ENCODE measurements around the gene SLC34A1. TPM values are rescaled to one million over a fixed set of nuclear protein-coding genes. Genes with fewer than 3 reads are reported as not detected.
A peak's percentile ranks its signal among the peaks of the same experiment; 100 is the strongest.

SLC34A1 gene
- total and polyA plus RNA-seq, 2 donors from 2014 or later: 0.91 to 211 TPM

- Histone ChIP-seq H3K4me1 (ENCODE audit: control insufficient read depth in 2 of 3, insufficient read depth in 2 of 3, low read depth in 1 of 3, low read length in 3 of 3) (peaks cover 0 to 11% (median 6%) of the 10 kb centered on the region in 3 donors), H3K27me3 (ENCODE audit: control insufficient read depth, insufficient read depth, low read length) (no peaks in the 10 kb centered on the region), H3K36me3 (ENCODE audit: control insufficient read depth in 2 of 3, insufficient read depth in 3 of 3, low read length in 3 of 3) (no peaks in the 10 kb centered on the region), H3K9me3 (ENCODE audit: control insufficient read depth in 2 of 3, insufficient read depth in 1 of 3, low read length in 3 of 3) (no peaks in the 10 kb centered on the region), H3K9ac (ENCODE audit: low read length in 3 of 3) (no peak overlapping the region), H3K4me3 (ENCODE audit: low read length in 3 of 3) (peak overlapping the region in 1 of 3 donors; percentile 25), H3K27ac (ENCODE audit: low read depth in 2 of 2, low read length in 2 of 2) (no peak overlapping the region)
- FAIRE-seq (no peak), DNase-seq (peak; percentile 83 to 92 (median 89))
- TF ChIP-seq, protein P1, sequence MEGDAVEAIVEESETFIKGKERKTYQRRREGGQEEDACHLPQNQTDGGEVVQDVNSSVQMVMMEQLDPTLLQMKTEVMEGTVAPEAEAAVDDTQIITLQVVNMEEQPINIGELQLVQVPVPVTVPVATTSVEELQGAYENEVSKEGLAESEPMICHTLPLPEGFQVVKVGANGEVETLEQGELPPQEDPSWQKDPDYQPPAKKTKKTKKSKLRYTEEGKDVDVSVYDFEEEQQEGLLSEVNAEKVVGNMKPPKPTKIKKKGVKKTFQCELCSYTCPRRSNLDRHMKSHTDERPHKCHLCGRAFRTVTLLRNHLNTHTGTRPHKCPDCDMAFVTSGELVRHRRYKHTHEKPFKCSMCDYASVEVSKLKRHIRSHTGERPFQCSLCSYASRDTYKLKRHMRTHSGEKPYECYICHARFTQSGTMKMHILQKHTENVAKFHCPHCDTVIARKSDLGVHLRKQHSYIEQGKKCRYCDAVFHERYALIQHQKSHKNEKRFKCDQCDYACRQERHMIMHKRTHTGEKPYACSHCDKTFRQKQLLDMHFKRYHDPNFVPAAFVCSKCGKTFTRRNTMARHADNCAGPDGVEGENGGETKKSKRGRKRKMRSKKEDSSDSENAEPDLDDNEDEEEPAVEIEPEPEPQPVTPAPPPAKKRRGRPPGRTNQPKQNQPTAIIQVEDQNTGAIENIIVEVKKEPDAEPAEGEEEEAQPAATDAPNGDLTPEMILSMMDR (IDR thresholded peaks at IDR 0.05; ENCODE audit: borderline replicate concordance, extremely low read depth, insufficient read depth): no peak
- intact Hi-C loops (cut with DNase I): no loop called here
These were observed 62.9 kb downstream of the SLC34A1 start for GRCh38 chr5:177447066-177447610.

DNA sequence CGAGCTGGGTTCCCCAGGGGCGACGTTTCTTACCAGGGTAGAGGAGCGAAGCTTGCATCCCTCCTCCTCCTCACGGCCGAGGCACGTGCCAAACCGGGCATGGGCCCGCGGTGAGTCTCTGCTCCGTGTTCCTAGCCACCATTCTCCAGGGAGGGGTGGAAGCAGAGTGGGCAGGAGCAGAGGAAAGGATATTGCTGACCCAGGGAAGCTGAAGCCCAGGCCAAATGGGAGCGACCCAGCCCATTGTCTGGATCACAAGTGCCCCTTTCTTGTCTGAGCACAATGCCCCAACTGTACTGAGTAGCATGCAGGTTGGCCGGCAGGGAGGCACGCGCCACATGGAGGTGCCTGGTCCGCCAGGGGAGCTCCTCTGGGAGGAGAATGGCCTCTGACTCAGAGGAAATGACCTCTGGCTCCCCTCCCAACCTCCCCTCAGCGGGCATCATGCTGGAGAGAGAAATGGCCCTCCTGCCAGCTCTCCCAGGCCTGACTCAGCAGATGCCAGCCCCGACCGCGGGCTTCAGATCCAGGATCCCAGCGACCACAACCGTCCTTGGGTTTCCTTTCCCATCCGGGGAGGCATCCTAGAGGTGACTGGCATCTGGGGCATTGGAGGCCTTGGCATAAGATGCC, 63.5 kb downstream of the SLC34A1 start:
- FAIRE-seq (no peak), DNase-seq (peak in 4 of 5 donors; percentile 42 to 92 (median 53))
- no peak overlapping the region for H3K9ac ChIP-seq (ENCODE audit: low read length in 3 of 3)
- intact Hi-C loops (cut with DNase I): no loop called here
- no peak overlapping the region for H3K27ac ChIP-seq (ENCODE audit: low read depth in 2 of 2, low read length in 2 of 2)
- no peaks in the 10 kb centered on the region for H3K36me3 ChIP-seq (ENCODE audit: control insufficient read depth in 2 of 3, insufficient read depth in 3 of 3, low read length in 3 of 3)
- H3K27me3 ChIP-seq (ENCODE audit: control insufficient read depth, insufficient read depth, low read length): no peaks in the 10 kb centered on the region
- TF ChIP-seq, protein P1 (IDR thresholded peaks at IDR 0.05; ENCODE audit: borderline replicate concordance, extremely low read depth, insufficient read depth): no peak
- H3K4me3 ChIP-seq (ENCODE audit: low read length in 3 of 3): no peak overlapping the region
- H3K9me3 ChIP-seq (ENCODE audit: control insufficient read depth in 2 of 3, insufficient read depth in 1 of 3, low read length in 3 of 3): no peaks in the 10 kb centered on the region
- H3K4me1 ChIP-seq (ENCODE audit: control insufficient read depth in 2 of 3, insufficient read depth in 2 of 3, low read depth in 1 of 3, low read length in 3 of 3): peaks cover 0 to 11% (median 6%) of the 10 kb centered on the region in 3 donors

Other genes with a start within 250 kb of the SLC34A1 start
- 25.0 TPM for gene RAB24, start 80.7 kb upstream of the SLC34A1 start, total RNA-seq
- 77.6 TPM for gene RAB24, start 80.7 kb upstream of the SLC34A1 start, polyA plus RNA-seq (ENCODE audit: insufficient read depth, low read depth, low replicate concordance)
- 90.8 TPM for gene PRELID1, start 80.6 kb upstream of the SLC34A1 start, total RNA-seq
- 351 TPM for gene PRELID1, start 80.6 kb upstream of the SLC34A1 start, polyA plus RNA-seq (ENCODE audit: insufficient read depth, low read depth, low replicate concordance)
- gene MXD3, start 72.5 kb upstream of the SLC34A1 start, total RNA-seq: 6.6 TPM
- 4.9 TPM for gene MXD3, start 72.5 kb upstream of the SLC34A1 start, polyA plus RNA-seq (ENCODE audit: insufficient read depth, low read depth, low replicate concordance)
- gene LMAN2, start 32.8 kb upstream of the SLC34A1 start, total RNA-seq: 137 TPM
- gene LMAN2, start 32.8 kb upstream of the SLC34A1 start, polyA plus RNA-seq (ENCODE audit: insufficient read depth, low read depth, low replicate concordance): 190 TPM
- 28.4 TPM for gene RGS14, start 26.5 kb upstream of the SLC34A1 start, total RNA-seq
- 56.3 TPM for gene RGS14, start 26.5 kb upstream of the SLC34A1 start, polyA plus RNA-seq (ENCODE audit: insufficient read depth, low read depth, low replicate concordance)
- gene PFN3, start 16.2 kb downstream of the SLC34A1 start, total RNA-seq: not detected
- not detected for gene PFN3, start 16.2 kb downstream of the SLC34A1 start, polyA plus RNA-seq (ENCODE audit: insufficient read depth, low read depth, low replicate concordance)
- 4.2 TPM for gene F12, start 25.1 kb downstream of the SLC34A1 start, total RNA-seq
- gene F12, start 25.1 kb downstream of the SLC34A1 start, polyA plus RNA-seq (ENCODE audit: insufficient read depth, low read depth, low replicate concordance): 3.1 TPM
- gene GRK6, start 42.2 kb downstream of the SLC34A1 start, total RNA-seq: 37.8 TPM
- gene GRK6, start 42.2 kb downstream of the SLC34A1 start, polyA plus RNA-seq (ENCODE audit: insufficient read depth, low read depth, low replicate concordance): 9.6 TPM
- 5.5 TPM for gene PRR7, start 62.4 kb downstream of the SLC34A1 start, total RNA-seq
- gene PRR7, start 62.4 kb downstream of the SLC34A1 start, polyA plus RNA-seq (ENCODE audit: insufficient read depth, low read depth, low replicate concordance): 1.6 TPM
- gene DBN1, start 89.2 kb downstream of the SLC34A1 start, total RNA-seq: 64.2 TPM
- 56.5 TPM for gene DBN1, start 89.2 kb downstream of the SLC34A1 start, polyA plus RNA-seq (ENCODE audit: insufficient read depth, low read depth, low replicate concordance)
- 89.7 TPM for gene PDLIM7, start 113.2 kb downstream of the SLC34A1 start, total RNA-seq
- gene PDLIM7, start 113.2 kb downstream of the SLC34A1 start, polyA plus RNA-seq (ENCODE audit: insufficient read depth, low read depth, low replicate concordance): 46.4 TPM
- 18.6 TPM for gene DOK3, start 125.4 kb downstream of the SLC34A1 start, total RNA-seq
- gene DOK3, start 125.4 kb downstream of the SLC34A1 start, polyA plus RNA-seq (ENCODE audit: insufficient read depth, low read depth, low replicate concordance): 1.9 TPM
- gene DDX41, start 132.5 kb downstream of the SLC34A1 start, total RNA-seq: 86.7 TPM
- gene DDX41, start 132.5 kb downstream of the SLC34A1 start, polyA plus RNA-seq (ENCODE audit: insufficient read depth, low read depth, low replicate concordance): 97.3 TPM
- gene FAM193B, start 170.1 kb downstream of the SLC34A1 start, total RNA-seq: 77.8 TPM
- 61.0 TPM for gene FAM193B, start 170.1 kb downstream of the SLC34A1 start, polyA plus RNA-seq (ENCODE audit: insufficient read depth, low read depth, low replicate concordance)
- gene TMED9, start 207.8 kb downstream of the SLC34A1 start, total RNA-seq: 168 TPM
- gene TMED9, start 207.8 kb downstream of the SLC34A1 start, polyA plus RNA-seq (ENCODE audit: insufficient read depth, low read depth, low replicate concordance): 214 TPM
- 30.7 TPM for gene B4GALT7, start 215.7 kb downstream of the SLC34A1 start, total RNA-seq
- 42.6 TPM for gene B4GALT7, start 215.7 kb downstream of the SLC34A1 start, polyA plus RNA-seq (ENCODE audit: insufficient read depth, low read depth, low replicate concordance)

Measured in kidney (tissue), 14 donors.